H1 (cell line): ENCODE data around the gene RWDD3. TPM values are rescaled to one million over a fixed set of nuclear protein-coding genes. Genes with fewer than 3 reads are reported as not detected.

ENCODE experiments used
- CHD2 ChIP-seq: IDR thresholded peaks from 2 replicates; pipeline ENCODE4 v1.6.1; 2012; ENCODE audit warnings: low read length, improper control_type of control experiment
- CHD7 ChIP-seq: fragments of 300-600 bp; sonication (generic); IDR thresholded peaks from 2 replicates; pipeline ENCODE4 v1.7.1; 2012; ENCODE audit warnings: low read length, moderate library complexity, mild to moderate bottlenecking, inconsistent platforms; ENCODE audit not compliant: insufficient replicate concordance
- polyA plus RNA-seq, 7 experiments: library from polyadenylated mRNA; depleted of rRNA in 3 of 7; stranded (reverse) in 5 of 7; unstranded in 2 of 7; fragments of >200 nt in 5 of 7; fragments of 200-250 nt in 2 of 7; gene quantifications; 1 replicate in 5 of 7; 2 replicates in 1 of 7; 4 replicates in 1 of 7; pipeline versions ENCODE4 v1.2.1 to v1.2.3, GENCODE V29; 2011 to 2013; ENCODE audit warnings: missing spikeins in 2 of 7, mixed read lengths in 2 of 7
- total RNA-seq: library from RNA; stranded (reverse); fragmentation: NEBNext Ultra II Directional; extraction: Animal tissue kit (Norgen Biotek cat#: 25700); gene quantifications from 2 replicates; pipeline ENCODE4 v1.2.1, GENCODE V29; 2021

RWDD3 gene
- total and polyA plus RNA-seq, 2 of the 8 experiments (the other 6 are each of a cell fraction or from before 2014, with no cell fraction given): 7.9 to 14.5 TPM

GRCh38 chr1:95287825-95288224 lies 53.8 kb downstream of the RWDD3 start (continued):
- TF ChIP-seq CHD7 (no peak), CHD2 (no peak)
